ENCODE results near the gene DEGS2. TPM values are rescaled to one million over a fixed set of nuclear protein-coding genes. Genes with fewer than 3 reads are reported as not detected.

DEGS2 gene
- total and polyA plus RNA-seq, 8 donors = 1.9 to 7.3 (median 4.8) TPM

- FAIRE-seq (no peak), DNase-seq (no peak), ATAC-seq (no peak)
- no peak overlapping the region for H3K4me3 ChIP-seq
- no peaks in the 10 kb centered on the region for H3K27me3 ChIP-seq
- intact Hi-C loops (cut with DNase I) = no loop called here
- no peak for TF ChIP-seq CTCF (IDR thresholded peaks at IDR 0.05)
- H3K36me3 ChIP-seq = no peaks in the 10 kb centered on the region
- 59 to 64% methylated on average over 3 to 4 of the region's 4 CpGs for WGBS, 2 donors
- H3K27ac ChIP-seq = no peak overlapping the region
- H3K9me3 ChIP-seq = no peaks in the 10 kb centered on the region
- H3K4me1 ChIP-seq = peaks cover 0 to 14% (median 0%) of the 10 kb centered on the region in 3 donors
Observed at GRCh38 chr14:100202712-100203111, 43.3 kb upstream of the DEGS2 start.

- intact Hi-C loops (cut with DNase I) = no loop called here
- Histone ChIP-seq H3K27ac (no peak overlapping the region), H3K4me3 (no peak overlapping the region), H3K4me1 (peaks cover 0 to 14% (median 0%) of the 10 kb centered on the region in 3 donors), H3K36me3 (no peaks in the 10 kb centered on the region), H3K9me3 (no peaks in the 10 kb centered on the region), H3K27me3 (no peaks in the 10 kb centered on the region)
- TF ChIP-seq CTCF (IDR thresholded peaks at IDR 0.05) = no peak
- FAIRE-seq (no peak), DNase-seq (no peak), ATAC-seq (no peak)
- 77 to 81% methylated on average over 5 of the region's 5 CpGs for WGBS, 2 donors
Observed at GRCh38 chr14:100201701-100202100, 42.3 kb upstream of the DEGS2 start.

- Histone ChIP-seq H3K4me3 (no peak overlapping the region), H3K4me1 (peaks cover 0 to 14% (median 0%) of the 10 kb centered on the region in 3 donors), H3K27ac (no peak overlapping the region), H3K36me3 (no peaks in the 10 kb centered on the region), H3K27me3 (no peaks in the 10 kb centered on the region), H3K9me3 (no peaks in the 10 kb centered on the region)
- DNase-seq (no peak), ATAC-seq (no peak), FAIRE-seq (no peak)
- intact Hi-C loops (cut with DNase I) = no loop called here
- no peak for TF ChIP-seq CTCF (IDR thresholded peaks at IDR 0.05)
- WGBS, 2 donors = 82 to 90% methylated on average over 3 of the region's 3 CpGs
Observed at GRCh38 chr14:100200311-100200710, 40.9 kb upstream of the DEGS2 start.

- H3K36me3 ChIP-seq = no peaks in the 10 kb centered on the region
- 86 to 88% methylated on average over 8 of the region's 8 CpGs for WGBS, 2 donors
- no peak overlapping the region for H3K4me3 ChIP-seq
- intact Hi-C loops (cut with DNase I) = no loop called here
- no peak for DNase-seq
- TF ChIP-seq CTCF (IDR thresholded peaks at IDR 0.05) = no peak
- FAIRE-seq = no peak
- no peak for ATAC-seq
- H3K4me1 ChIP-seq = peaks cover 0 to 7% (median 0%) of the 10 kb centered on the region in 3 donors
- H3K27me3 ChIP-seq = no peaks in the 10 kb centered on the region
- no peaks in the 10 kb centered on the region for H3K9me3 ChIP-seq
- H3K27ac ChIP-seq = no peak overlapping the region
Observed at GRCh38 chr14:100199240-100199860, 39.9 kb upstream of the DEGS2 start.
